A549 (cell line): Measurements from ENCODE around the gene RTN3.

Source experiments
- EP300 ChIP-seq, 2 experiments: fragments of >200 bp; sonication (Bioruptor Twin); formaldehyde crosslinking; IDR thresholded peaks; 2 replicates in 1 of 2; 3 replicates in 1 of 2; pipeline ENCODE4 v1.6.1; 2016 to 2017
- KDM5A ChIP-seq: fragments of 200-600 bp; sonication (generic); IDR thresholded peaks from 2 replicates; pipeline ENCODE4 v1.6.1; 2016; ENCODE audit warnings: antibody characterized with exemption, mild to moderate bottlenecking
- MAFK ChIP-seq: fragments of 450-650 bp; IDR thresholded peaks from 2 replicates; pipeline ENCODE4 v1.6.1; 2014; ENCODE audit not compliant: partially characterized antibody
- POLR2A ChIP-seq: IDR thresholded peaks from 2 replicates; pipeline ENCODE4 v1.6.1; 2012; ENCODE audit warnings: mild to moderate bottlenecking, low read length
- TF ChIP-seq, protein P1 (sequence below): fragments of >200 bp; sonication (Bioruptor Twin); formaldehyde crosslinking; IDR thresholded peaks from 3 replicates; pipeline ENCODE4 v1.5.1; 2016
- TF ChIP-seq, protein P2 (sequence below): fragments of 200-600 bp; sonication (generic); IDR thresholded peaks from 2 replicates; pipeline ENCODE4 v1.6.1; 2016; ENCODE audit warnings: antibody characterized with exemption, mild to moderate bottlenecking, moderate library complexity

DNA sequence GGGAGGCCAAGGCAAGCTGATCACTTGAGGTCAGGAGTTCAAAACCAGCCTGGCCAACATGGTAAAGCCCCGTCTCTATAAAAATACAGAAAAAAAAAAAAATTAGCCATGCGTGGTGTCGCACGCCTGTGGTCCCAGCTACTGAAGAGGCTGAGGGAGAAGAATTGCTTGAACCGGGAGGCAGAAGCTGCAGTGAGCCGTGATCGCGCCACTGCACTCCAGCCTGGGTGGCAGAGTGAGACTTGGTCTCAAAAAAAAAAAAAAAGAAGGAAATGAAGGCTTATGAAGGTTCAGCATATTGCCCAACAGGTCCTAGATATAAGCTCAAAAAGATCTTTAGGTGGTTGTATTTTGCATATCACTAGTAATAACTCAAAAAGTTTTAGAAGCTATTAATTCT is 20.3 kb upstream of the RTN3 start:
- TF ChIP-seq, protein P1, sequence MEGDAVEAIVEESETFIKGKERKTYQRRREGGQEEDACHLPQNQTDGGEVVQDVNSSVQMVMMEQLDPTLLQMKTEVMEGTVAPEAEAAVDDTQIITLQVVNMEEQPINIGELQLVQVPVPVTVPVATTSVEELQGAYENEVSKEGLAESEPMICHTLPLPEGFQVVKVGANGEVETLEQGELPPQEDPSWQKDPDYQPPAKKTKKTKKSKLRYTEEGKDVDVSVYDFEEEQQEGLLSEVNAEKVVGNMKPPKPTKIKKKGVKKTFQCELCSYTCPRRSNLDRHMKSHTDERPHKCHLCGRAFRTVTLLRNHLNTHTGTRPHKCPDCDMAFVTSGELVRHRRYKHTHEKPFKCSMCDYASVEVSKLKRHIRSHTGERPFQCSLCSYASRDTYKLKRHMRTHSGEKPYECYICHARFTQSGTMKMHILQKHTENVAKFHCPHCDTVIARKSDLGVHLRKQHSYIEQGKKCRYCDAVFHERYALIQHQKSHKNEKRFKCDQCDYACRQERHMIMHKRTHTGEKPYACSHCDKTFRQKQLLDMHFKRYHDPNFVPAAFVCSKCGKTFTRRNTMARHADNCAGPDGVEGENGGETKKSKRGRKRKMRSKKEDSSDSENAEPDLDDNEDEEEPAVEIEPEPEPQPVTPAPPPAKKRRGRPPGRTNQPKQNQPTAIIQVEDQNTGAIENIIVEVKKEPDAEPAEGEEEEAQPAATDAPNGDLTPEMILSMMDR, result no peak
- TF ChIP-seq, protein P2, sequence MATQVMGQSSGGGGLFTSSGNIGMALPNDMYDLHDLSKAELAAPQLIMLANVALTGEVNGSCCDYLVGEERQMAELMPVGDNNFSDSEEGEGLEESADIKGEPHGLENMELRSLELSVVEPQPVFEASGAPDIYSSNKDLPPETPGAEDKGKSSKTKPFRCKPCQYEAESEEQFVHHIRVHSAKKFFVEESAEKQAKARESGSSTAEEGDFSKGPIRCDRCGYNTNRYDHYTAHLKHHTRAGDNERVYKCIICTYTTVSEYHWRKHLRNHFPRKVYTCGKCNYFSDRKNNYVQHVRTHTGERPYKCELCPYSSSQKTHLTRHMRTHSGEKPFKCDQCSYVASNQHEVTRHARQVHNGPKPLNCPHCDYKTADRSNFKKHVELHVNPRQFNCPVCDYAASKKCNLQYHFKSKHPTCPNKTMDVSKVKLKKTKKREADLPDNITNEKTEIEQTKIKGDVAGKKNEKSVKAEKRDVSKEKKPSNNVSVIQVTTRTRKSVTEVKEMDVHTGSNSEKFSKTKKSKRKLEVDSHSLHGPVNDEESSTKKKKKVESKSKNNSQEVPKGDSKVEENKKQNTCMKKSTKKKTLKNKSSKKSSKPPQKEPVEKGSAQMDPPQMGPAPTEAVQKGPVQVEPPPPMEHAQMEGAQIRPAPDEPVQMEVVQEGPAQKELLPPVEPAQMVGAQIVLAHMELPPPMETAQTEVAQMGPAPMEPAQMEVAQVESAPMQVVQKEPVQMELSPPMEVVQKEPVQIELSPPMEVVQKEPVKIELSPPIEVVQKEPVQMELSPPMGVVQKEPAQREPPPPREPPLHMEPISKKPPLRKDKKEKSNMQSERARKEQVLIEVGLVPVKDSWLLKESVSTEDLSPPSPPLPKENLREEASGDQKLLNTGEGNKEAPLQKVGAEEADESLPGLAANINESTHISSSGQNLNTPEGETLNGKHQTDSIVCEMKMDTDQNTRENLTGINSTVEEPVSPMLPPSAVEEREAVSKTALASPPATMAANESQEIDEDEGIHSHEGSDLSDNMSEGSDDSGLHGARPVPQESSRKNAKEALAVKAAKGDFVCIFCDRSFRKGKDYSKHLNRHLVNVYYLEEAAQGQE, result no peak
- TF ChIP-seq POLR2A (no peak), EP300 (IDR thresholded peaks at IDR 0.05) (no peak), KDM5A (no peak), MAFK (no peak)
